Osteocyte (in vitro differentiated cells): ENCODE data around the gene MCF2L2. TPM values are rescaled to one million over a fixed set of nuclear protein-coding genes. Genes with fewer than 3 reads are reported as not detected.

Source experiments
- DNase-seq: peaks from one replicate; pipeline ENCODE4 v3.0.0; 2021; ENCODE audit warnings: mixed read lengths; ENCODE audit not compliant: unreplicated experiment; ENCODE audit errors: extremely low spot score
- H3K27ac Mint-ChIP-seq: one replicate; pipeline ENCODE4 v1.8.0; 2021; ENCODE audit warnings: mild to moderate bottlenecking, mixed read lengths; ENCODE audit not compliant: unreplicated experiment
- H3K27me3 Mint-ChIP-seq: one replicate; pipeline ENCODE4 v1.8.0; 2021; ENCODE audit warnings: mixed read lengths; ENCODE audit not compliant: unreplicated experiment
- H3K36me3 Mint-ChIP-seq: one replicate; pipeline ENCODE4 v1.8.0; 2021; ENCODE audit warnings: mixed read lengths; ENCODE audit not compliant: unreplicated experiment
- H3K4me1 Mint-ChIP-seq: one replicate; pipeline ENCODE4 v1.8.0; 2021; ENCODE audit warnings: mixed read lengths; ENCODE audit not compliant: unreplicated experiment
- H3K4me3 Mint-ChIP-seq: one replicate; pipeline ENCODE4 v1.8.0; 2021; ENCODE audit warnings: mild to moderate bottlenecking, moderate library complexity, mixed read lengths; ENCODE audit not compliant: unreplicated experiment
- H3K9me3 Mint-ChIP-seq: one replicate; pipeline ENCODE4 v1.8.0; 2021; ENCODE audit warnings: mixed read lengths; ENCODE audit not compliant: unreplicated experiment
- total RNA-seq: library from RNA; stranded (reverse); gene quantifications from 2 replicates; pipeline ENCODE4 v1.2.1, GENCODE V29; 2021
- TF ChIP-seq, protein P1 (sequence below): fragments of 200-600 bp; sonication (generic); IDR thresholded peaks from 2 replicates; pipeline ENCODE4 v1.5.0; 2021; ENCODE audit warnings: antibody characterized with exemption, mild to moderate bottlenecking, moderate library complexity

MCF2L2 gene
- total RNA-seq, 1 donor from 2014 or later = 1.7 TPM

DNA sequence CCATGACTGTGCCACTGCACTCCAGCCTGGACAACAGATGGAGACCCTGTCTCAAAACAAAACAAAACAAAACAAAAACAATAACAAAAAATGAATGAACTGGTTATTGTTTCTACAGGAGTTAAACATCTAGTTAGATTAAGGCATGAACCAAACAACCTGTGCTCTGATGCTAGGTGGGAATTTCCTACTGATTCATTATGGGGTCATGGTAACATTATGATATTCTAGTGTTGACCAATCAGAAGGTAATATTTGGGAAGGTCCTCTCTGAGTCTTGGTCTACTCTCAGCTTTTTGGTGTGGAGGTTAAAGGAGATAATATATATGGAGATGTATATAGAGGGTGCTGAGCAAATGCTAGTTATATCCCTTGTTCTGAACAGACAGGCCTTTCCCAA, 37.6 kb downstream of the MCF2L2 start:
- peaks cover under 1% of the 10 kb centered on the region for H3K4me1 Mint-ChIP-seq
- no peak overlapping the region for H3K4me3 Mint-ChIP-seq
- H3K9me3 Mint-ChIP-seq = no peaks in the 10 kb centered on the region
- TF ChIP-seq, protein P1, sequence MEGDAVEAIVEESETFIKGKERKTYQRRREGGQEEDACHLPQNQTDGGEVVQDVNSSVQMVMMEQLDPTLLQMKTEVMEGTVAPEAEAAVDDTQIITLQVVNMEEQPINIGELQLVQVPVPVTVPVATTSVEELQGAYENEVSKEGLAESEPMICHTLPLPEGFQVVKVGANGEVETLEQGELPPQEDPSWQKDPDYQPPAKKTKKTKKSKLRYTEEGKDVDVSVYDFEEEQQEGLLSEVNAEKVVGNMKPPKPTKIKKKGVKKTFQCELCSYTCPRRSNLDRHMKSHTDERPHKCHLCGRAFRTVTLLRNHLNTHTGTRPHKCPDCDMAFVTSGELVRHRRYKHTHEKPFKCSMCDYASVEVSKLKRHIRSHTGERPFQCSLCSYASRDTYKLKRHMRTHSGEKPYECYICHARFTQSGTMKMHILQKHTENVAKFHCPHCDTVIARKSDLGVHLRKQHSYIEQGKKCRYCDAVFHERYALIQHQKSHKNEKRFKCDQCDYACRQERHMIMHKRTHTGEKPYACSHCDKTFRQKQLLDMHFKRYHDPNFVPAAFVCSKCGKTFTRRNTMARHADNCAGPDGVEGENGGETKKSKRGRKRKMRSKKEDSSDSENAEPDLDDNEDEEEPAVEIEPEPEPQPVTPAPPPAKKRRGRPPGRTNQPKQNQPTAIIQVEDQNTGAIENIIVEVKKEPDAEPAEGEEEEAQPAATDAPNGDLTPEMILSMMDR = no peak
- DNase-seq = no peak
- no peak overlapping the region for H3K27ac Mint-ChIP-seq
- H3K36me3 Mint-ChIP-seq = no peaks in the 10 kb centered on the region
- H3K27me3 Mint-ChIP-seq = peaks cover 26% of the 10 kb centered on the region

DNA sequence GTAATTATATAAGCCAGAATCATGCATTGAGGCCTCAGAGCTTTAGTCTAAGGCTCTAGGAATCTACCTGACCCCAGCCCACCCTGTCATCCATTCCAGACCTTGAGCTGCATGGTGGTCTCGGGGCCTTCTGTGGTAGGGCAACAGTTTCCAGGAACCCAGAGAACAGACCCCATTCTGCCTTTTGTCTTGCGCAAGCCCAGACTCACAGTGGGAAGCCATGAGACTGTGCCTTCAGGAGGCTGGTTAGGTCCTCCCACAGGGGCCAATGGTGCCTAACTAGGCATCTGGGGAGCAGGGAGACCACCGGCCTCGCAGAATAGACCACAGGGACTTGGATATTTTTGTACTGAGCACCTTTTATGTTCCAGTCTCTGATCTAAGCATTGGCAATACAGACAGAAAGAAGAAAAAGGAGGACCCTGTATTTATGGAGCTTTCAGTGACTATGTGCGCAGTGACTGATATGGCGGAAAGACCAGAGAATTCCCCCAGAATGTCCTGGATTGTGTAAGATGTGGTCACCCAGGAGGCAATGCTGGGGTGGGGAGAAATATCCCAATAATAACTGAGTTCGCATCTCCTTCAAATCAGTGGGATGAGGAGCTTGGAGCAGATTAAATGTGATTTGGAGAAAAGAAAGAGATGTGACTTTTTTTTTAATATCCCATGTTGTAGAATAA, 40.1 kb downstream of the MCF2L2 start:
- Mint-ChIP-seq H3K27ac (no peak overlapping the region), H3K9me3 (no peaks in the 10 kb centered on the region), H3K27me3 (peaks cover 4% of the 10 kb centered on the region), H3K36me3 (no peaks in the 10 kb centered on the region), H3K4me3 (no peak overlapping the region), H3K4me1 (peaks cover 4% of the 10 kb centered on the region)
- TF ChIP-seq, protein P1 = no peak
- DNase-seq = no peak

DNA sequence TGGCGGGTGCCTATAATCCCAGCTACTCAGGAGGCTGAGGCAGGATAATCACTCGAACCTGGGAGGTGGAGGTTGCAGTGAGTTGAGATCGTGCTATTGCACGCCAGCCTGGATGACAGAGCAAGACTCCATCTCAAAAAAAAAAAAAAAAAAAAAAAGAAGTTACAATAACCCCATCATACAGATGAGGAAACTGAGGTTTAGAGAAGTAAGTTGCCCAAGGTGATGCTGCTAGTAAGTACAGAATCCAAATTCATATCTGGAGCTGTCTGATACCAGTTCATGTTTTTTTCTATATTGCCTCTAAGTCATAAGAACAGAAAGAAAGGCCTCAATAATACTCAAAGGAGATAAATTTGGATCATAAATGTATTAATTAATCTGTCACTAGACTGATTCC, 40.6 kb downstream of the MCF2L2 start:
- Mint-ChIP-seq H3K27me3 (peaks cover 4% of the 10 kb centered on the region), H3K9me3 (no peaks in the 10 kb centered on the region), H3K27ac (no peak overlapping the region), H3K4me3 (no peak overlapping the region), H3K4me1 (peaks cover 4% of the 10 kb centered on the region), H3K36me3 (no peaks in the 10 kb centered on the region)
- TF ChIP-seq, protein P1 = no peak
- DNase-seq = no peak

DNA sequence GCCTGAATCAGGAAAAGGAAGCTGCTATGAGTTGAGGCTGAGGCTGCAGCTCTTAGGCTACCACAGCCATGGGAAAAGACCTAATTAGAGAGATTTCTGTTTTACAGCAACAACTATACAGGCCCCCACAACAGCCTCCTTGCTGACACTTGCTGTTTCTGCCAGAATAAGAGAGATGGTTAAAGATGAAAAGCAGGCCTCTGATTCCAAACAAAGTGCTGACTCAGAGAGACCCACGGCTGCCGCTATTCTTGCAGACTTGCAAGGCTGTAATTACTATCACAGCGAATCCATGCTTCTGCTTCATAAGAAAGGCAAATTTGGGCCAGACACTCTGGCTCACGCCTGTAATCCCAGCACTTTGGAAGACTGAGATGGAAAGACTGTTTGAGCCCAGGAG, 41.8 kb downstream of the MCF2L2 start:
- Mint-ChIP-seq H3K4me3 (no peak overlapping the region), H3K9me3 (no peaks in the 10 kb centered on the region), H3K4me1 (peaks cover 4% of the 10 kb centered on the region), H3K36me3 (no peaks in the 10 kb centered on the region), H3K27ac (no peak overlapping the region), H3K27me3 (peaks cover 4% of the 10 kb centered on the region)
- TF ChIP-seq, protein P1 = no peak
- no peak for DNase-seq

DNA sequence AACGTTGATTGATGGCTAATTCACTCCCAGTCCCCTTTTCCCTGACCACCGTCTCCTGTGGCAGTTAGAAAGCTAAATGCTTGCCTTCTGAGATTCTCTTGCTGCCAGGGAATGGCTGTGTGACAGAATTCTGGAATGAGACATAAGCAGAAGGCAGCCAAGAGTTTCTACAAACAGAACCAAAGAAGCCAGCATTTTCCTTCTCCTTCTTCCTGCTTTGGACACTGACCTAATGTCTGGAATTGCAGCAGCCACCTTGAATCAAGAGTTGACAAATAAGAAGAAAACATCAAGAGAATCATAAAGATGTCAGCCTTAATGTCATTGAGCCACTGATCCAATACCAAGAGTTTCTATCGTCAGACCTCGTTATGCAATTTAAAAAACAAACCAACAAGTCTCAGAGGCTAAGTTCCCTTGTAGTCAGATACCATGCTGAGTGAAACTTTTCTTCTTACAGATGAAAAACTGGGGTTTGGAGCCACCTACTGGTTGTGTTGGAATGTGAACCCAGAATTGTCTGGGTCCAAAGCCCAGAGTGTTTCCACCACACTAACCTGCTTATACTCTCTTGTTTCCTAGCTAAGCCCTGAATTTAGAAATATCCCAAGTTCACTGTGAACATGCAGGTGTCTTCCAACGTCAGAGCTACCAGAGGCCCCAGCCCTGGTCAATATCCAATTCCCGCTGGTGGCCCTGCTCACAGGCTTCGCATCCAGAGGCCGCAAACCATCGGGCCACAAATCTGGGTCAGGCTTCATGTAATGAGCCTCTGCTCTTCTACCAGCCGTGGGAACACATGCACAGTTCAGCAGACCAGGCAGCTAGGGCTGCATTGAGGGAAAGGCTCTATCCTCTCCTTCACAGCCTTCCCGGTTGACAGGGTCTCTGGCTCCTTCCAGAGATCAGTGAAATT, 42.5 kb downstream of the MCF2L2 start:
- no peak overlapping the region for H3K4me3 Mint-ChIP-seq
- no peaks in the 10 kb centered on the region for H3K36me3 Mint-ChIP-seq
- DNase-seq = no peak
- H3K4me1 Mint-ChIP-seq = peaks cover 4% of the 10 kb centered on the region
- TF ChIP-seq, protein P1 = peak; percentile 83
- no peaks in the 10 kb centered on the region for H3K9me3 Mint-ChIP-seq
- H3K27ac Mint-ChIP-seq = no peak overlapping the region
- peaks cover 4% of the 10 kb centered on the region for H3K27me3 Mint-ChIP-seq
